ENCODE results near the gene NUDT2. TPM values are rescaled to one million over a fixed set of nuclear protein-coding genes. Genes with fewer than 3 reads are reported as not detected.
"Not testable (repeated sequence)": the region's sequence is repeated elsewhere in the genome, so short reads cannot be mapped to it uniquely, and the experiment has no call there.

NUDT2 gene
- polyA plus RNA-seq, 1 of the 3 experiments (the other 2 are of a cell fraction): 47.8 TPM

DNA sequence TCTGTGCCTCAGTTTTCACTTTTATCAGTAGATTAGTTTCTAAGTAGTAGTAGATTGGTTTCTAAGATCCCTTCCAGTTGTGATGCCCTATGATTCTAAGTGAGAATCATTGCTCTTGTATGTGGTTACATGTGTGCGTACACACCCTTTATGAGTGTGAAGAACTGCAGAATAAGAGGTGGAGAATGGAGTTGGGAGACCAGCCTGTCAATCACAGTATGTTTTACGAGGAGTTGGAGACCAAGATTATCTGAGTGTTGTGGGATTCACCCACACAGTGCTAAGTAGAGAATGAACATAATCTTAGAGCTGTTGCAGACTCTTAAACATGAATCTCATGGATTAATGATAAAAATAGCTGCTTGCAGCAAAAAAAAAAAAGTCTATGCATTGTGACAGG, 37.9 kb upstream of the NUDT2 start (continued):
- TF ChIP-seq, protein P1, sequence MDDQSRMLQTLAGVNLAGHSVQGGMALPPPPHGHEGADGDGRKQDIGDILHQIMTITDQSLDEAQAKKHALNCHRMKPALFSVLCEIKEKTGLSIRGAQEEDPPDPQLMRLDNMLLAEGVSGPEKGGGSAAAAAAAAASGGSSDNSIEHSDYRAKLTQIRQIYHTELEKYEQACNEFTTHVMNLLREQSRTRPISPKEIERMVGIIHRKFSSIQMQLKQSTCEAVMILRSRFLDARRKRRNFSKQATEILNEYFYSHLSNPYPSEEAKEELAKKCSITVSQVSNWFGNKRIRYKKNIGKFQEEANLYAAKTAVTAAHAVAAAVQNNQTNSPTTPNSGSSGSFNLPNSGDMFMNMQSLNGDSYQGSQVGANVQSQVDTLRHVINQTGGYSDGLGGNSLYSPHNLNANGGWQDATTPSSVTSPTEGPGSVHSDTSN (IDR thresholded peaks at IDR 0.05): no peak

DNA sequence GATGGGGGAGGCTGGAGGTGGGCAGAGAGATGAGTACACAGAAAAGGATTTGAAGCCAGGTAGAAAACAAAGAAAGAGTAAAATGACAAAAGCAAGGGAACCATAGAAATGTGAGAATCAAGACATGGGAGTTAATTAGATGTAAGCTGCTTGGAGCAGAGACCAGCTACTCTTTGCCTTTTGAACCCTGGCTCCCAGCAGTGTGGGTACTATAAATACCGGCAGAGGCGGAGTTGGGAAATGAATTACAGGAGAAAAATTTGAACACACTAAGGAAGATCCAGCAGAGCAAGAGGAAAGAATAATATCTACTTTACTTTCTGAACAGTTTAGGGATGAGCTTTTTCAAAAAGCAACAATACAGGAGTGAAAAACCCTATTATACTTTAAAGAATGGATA, 36.8 kb upstream of the NUDT2 start:
- Histone ChIP-seq H3K9me2 (no peaks in the 10 kb centered on the region), H3K27me3 (ENCODE audit: insufficient read depth) (no peaks in the 10 kb centered on the region), H3K4me3 (ENCODE audit: low read depth in 2 of 2, low read length in 1 of 2) (no peak overlapping the region), H3K27ac (ENCODE audit: low read depth in 2 of 2, low read length in 1 of 2) (no peak overlapping the region), H4K20me1 (ENCODE audit: insufficient read depth) (no peaks in the 10 kb centered on the region), H3K9ac (no peak overlapping the region), H3K36me3 (replicated peaks in 1 of 2; ENCODE audit: control insufficient read depth in 1 of 2, insufficient read depth in 2 of 2, low read length in 1 of 2) (peaks cover 0 to 11% of the 10 kb centered on the region in 2 experiments), H3K4me2 (no peak overlapping the region), H3F3A (replicated peaks; ENCODE audit: insufficient read depth) (no peaks in the 10 kb centered on the region), H2AFZ (ENCODE audit: low read depth) (no peak overlapping the region), H3K9me3 (no peaks in the 10 kb centered on the region), H3K79me2 (ENCODE audit: insufficient read depth) (no peaks in the 10 kb centered on the region), H3K4me1 (ENCODE audit: control insufficient read depth in 1 of 2, insufficient read depth in 2 of 2, low read depth in 1 of 2, low read length in 1 of 2) (no peaks in the 10 kb centered on the region)
- ChIA-PET CTCF (interaction anchor here (1.0 kb wide), 1 partner anchor 218 kb away, joined by 3 read pairs; no protein-coding TSS in a partner anchor), POLR2A (no interaction called here)
- WGBS (ENCODE audit: low lambda C conversion rate): 53% methylated on average over 2 of the region's 2 CpGs
- no peak for DNase-seq
- TF ChIP-seq NRF1 (IDR thresholded peaks at IDR 0.05; ENCODE audit: low read depth, low read length): no peak
- TF ChIP-seq MXI1 (IDR thresholded peaks at IDR 0.05; ENCODE audit: low read depth, low read length): no peak
- TF ChIP-seq GABPA (IDR thresholded peaks at IDR 0.05; ENCODE audit: low read depth): no peak
- no peak for TF ChIP-seq RCOR1 (IDR thresholded peaks at IDR 0.05; ENCODE audit: low read length)
- TF ChIP-seq TAF1 (IDR thresholded peaks at IDR 0.05; ENCODE audit: borderline replicate concordance, low read depth, low read length): no peak
- TF ChIP-seq, protein P2, sequence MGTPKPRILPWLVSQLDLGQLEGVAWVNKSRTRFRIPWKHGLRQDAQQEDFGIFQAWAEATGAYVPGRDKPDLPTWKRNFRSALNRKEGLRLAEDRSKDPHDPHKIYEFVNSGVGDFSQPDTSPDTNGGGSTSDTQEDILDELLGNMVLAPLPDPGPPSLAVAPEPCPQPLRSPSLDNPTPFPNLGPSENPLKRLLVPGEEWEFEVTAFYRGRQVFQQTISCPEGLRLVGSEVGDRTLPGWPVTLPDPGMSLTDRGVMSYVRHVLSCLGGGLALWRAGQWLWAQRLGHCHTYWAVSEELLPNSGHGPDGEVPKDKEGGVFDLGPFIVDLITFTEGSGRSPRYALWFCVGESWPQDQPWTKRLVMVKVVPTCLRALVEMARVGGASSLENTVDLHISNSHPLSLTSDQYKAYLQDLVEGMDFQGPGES (IDR thresholded peaks at IDR 0.05; ENCODE audit: low read depth, low read length): no peak
- TF ChIP-seq, protein P3, sequence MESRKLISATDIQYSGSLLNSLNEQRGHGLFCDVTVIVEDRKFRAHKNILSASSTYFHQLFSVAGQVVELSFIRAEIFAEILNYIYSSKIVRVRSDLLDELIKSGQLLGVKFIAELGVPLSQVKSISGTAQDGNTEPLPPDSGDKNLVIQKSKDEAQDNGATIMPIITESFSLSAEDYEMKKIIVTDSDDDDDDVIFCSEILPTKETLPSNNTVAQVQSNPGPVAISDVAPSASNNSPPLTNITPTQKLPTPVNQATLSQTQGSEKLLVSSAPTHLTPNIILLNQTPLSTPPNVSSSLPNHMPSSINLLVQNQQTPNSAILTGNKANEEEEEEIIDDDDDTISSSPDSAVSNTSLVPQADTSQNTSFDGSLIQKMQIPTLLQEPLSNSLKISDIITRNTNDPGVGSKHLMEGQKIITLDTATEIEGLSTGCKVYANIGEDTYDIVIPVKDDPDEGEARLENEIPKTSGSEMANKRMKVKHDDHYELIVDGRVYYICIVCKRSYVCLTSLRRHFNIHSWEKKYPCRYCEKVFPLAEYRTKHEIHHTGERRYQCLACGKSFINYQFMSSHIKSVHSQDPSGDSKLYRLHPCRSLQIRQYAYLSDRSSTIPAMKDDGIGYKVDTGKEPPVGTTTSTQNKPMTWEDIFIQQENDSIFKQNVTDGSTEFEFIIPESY (IDR thresholded peaks at IDR 0.05; ENCODE audit: borderline replicate concordance, low read depth): no peak
- no peak for TF ChIP-seq EP300 (IDR thresholded peaks at IDR 0.05; ENCODE audit: borderline replicate concordance in 1 of 2, low read depth in 1 of 2, low read length in 1 of 2)
- no peak for TF ChIP-seq EZH2phosphoT487 (IDR thresholded peaks at IDR 0.05; ENCODE audit: borderline replicate concordance, low read depth)
- TF ChIP-seq, protein P4, sequence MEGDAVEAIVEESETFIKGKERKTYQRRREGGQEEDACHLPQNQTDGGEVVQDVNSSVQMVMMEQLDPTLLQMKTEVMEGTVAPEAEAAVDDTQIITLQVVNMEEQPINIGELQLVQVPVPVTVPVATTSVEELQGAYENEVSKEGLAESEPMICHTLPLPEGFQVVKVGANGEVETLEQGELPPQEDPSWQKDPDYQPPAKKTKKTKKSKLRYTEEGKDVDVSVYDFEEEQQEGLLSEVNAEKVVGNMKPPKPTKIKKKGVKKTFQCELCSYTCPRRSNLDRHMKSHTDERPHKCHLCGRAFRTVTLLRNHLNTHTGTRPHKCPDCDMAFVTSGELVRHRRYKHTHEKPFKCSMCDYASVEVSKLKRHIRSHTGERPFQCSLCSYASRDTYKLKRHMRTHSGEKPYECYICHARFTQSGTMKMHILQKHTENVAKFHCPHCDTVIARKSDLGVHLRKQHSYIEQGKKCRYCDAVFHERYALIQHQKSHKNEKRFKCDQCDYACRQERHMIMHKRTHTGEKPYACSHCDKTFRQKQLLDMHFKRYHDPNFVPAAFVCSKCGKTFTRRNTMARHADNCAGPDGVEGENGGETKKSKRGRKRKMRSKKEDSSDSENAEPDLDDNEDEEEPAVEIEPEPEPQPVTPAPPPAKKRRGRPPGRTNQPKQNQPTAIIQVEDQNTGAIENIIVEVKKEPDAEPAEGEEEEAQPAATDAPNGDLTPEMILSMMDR (IDR thresholded peaks at IDR 0.05): no peak
- no peak for TF ChIP-seq TEAD4 (IDR thresholded peaks at IDR 0.05; ENCODE audit: borderline replicate concordance, insufficient read depth)

DNA sequence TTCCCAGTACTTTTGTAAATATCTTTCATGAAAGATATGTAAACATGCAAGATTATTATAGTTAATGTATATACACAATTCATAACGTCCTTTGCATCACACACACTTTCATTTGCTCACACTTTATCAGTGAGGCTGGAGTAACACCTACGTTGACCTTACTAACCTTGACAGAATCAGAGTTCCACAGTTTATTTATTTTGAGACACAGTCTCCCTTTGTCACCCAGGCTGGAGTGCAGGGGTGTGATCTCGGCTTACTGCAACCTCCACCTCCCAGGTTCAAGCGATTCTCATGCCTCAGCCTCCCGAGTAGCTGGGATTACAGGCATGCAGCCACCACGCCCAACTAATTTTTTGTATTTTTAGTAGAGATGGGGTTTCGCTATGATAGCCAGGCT, 28.3 kb upstream of the NUDT2 start:
- H3F3A ChIP-seq (replicated peaks; ENCODE audit: insufficient read depth); H3K27ac ChIP-seq (ENCODE audit: low read depth in 2 of 2, low read length in 1 of 2); H3K36me3 ChIP-seq (replicated peaks in 1 of 2; ENCODE audit: control insufficient read depth in 1 of 2, insufficient read depth in 2 of 2, low read length in 1 of 2); H3K9me2 ChIP-seq; DNase-seq; H3K4me2 ChIP-seq; H3K4me1 ChIP-seq (ENCODE audit: control insufficient read depth in 1 of 2, insufficient read depth in 2 of 2, low read depth in 1 of 2, low read length in 1 of 2); H3K9ac ChIP-seq; CTCF ChIA-PET; H3K27me3 ChIP-seq (ENCODE audit: insufficient read depth); H2AFZ ChIP-seq (ENCODE audit: low read depth); H4K20me1 ChIP-seq (ENCODE audit: insufficient read depth); POLR2A ChIA-PET; H3K9me3 ChIP-seq; H3K79me2 ChIP-seq (ENCODE audit: insufficient read depth); H3K4me3 ChIP-seq (ENCODE audit: low read depth in 2 of 2, low read length in 1 of 2): not testable (repeated sequence)
- WGBS (ENCODE audit: low lambda C conversion rate): 92% methylated on average over 7 of the region's 7 CpGs

DNA sequence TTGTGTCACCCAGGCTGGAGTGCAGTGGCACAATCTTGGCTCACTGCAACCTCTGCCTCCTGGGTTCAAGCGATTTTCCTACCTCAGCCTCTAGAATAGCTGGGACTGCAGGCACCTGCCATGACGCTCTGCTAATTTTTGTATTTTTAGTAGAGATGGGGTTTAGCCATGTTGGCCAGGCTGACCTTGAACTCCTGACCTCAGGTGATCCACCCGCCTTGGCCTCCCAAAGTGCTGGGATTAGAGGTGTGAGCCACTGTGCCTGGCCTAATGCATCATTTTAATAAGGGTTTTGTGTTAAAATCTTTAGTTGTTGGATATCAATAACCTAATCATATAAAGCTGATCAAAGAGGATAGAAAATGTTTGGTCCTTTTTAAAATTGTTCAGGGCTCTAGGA, 21.1 kb upstream of the NUDT2 start:
- CTCF ChIA-PET: interaction anchor here (0.7 to 1.6 kb wide), 3 partner anchors 12 to 318 kb away, joined by 3 to 4 read pairs (median 3); no protein-coding TSS in a partner anchor
- H3K27me3 ChIP-seq (ENCODE audit: insufficient read depth); H3K9me3 ChIP-seq; H3K79me2 ChIP-seq (ENCODE audit: insufficient read depth); H3K4me1 ChIP-seq (ENCODE audit: control insufficient read depth in 1 of 2, insufficient read depth in 2 of 2, low read depth in 1 of 2, low read length in 1 of 2); H3K9ac ChIP-seq; POLR2A ChIA-PET; DNase-seq; H4K20me1 ChIP-seq (ENCODE audit: insufficient read depth); H3K9me2 ChIP-seq; H3K4me3 ChIP-seq (ENCODE audit: low read depth in 2 of 2, low read length in 1 of 2); H3K36me3 ChIP-seq (replicated peaks in 1 of 2; ENCODE audit: control insufficient read depth in 1 of 2, insufficient read depth in 2 of 2, low read length in 1 of 2); H3K27ac ChIP-seq (ENCODE audit: low read depth in 2 of 2, low read length in 1 of 2); H3F3A ChIP-seq (replicated peaks; ENCODE audit: insufficient read depth); H3K4me2 ChIP-seq; H2AFZ ChIP-seq (ENCODE audit: low read depth): not testable (repeated sequence)
- WGBS (ENCODE audit: low lambda C conversion rate): 100% methylated on average over 3 of the region's 3 CpGs
